HG02981 (cell line): ENCODE data around the gene TMEM234.
A peak's percentile ranks its signal among the peaks of the same experiment; 100 is the strongest.
"Not testable (repeated sequence)": the region's sequence is repeated elsewhere in the genome, so short reads cannot be mapped to it uniquely, and the experiment has no call there.

ENCODE experiments used
- ATAC-seq: cut with Tn5 transposase; IDR thresholded peaks from one replicate; pipeline ENCODE4 v1.9.1; 2021; ENCODE audit warnings: mild to moderate bottlenecking, moderate library complexity; ENCODE audit not compliant: unreplicated experiment

The TMEM234 gene

GRCh38 chr1:32221980-32222755, at the start of gene TMEM234, which contains the start of gene EIF3I:
TSS of gene TMEM234 (minus strand) at chr1:32222353. CDS start at chr1:32222322, 31 bp downstream.
TSS of gene EIF3I (plus strand) at chr1:32222407. CDS start at chr1:32222442, 35 bp downstream.
- ATAC-seq = peak; percentile 84

- no peak for ATAC-seq
Observed at GRCh38 chr1:32269744-32270143, 47.6 kb upstream of the TMEM234 start.

- no peak for ATAC-seq
Observed at GRCh38 chr1:32266921-32267591, 44.9 kb upstream of the TMEM234 start.

GRCh38 chr1:32265846-32266245, 43.7 kb upstream of the TMEM234 start:
- ATAC-seq = no peak

- ATAC-seq = no peak
Observed at GRCh38 chr1:32263744-32264143, 41.6 kb upstream of the TMEM234 start.

GRCh38 chr1:32263236-32263593, 41.1 kb upstream of the TMEM234 start:
- not testable (repeated sequence) for ATAC-seq

GRCh38 chr1:32257227-32257508, 35.0 kb upstream of the TMEM234 start:
- ATAC-seq = no peak

GRCh38 chr1:32256473-32257226, 34.5 kb upstream of the TMEM234 start:
- ATAC-seq = no peak

GRCh38 chr1:32255072-32256071, 33.2 kb upstream of the TMEM234 start:
- ATAC-seq = no peak

- ATAC-seq = no peak
Observed at GRCh38 chr1:32250893-32251716, 29.0 kb upstream of the TMEM234 start, which contains the start of gene LCK. TSS of gene LCK (plus strand) at chr1:32251265. CDS start at chr1:32274330, 23,065 bp downstream.

- peak; percentile 49 for ATAC-seq
Observed at GRCh38 chr1:32249831-32250525, 27.8 kb upstream of the TMEM234 start.

- peak; percentile 39 for ATAC-seq
Observed at GRCh38 chr1:32247983-32248889, 26.1 kb upstream of the TMEM234 start.

- no peak for ATAC-seq
Observed at GRCh38 chr1:32247452-32247851, 25.3 kb upstream of the TMEM234 start.

GRCh38 chr1:32246888-32247273, 24.7 kb upstream of the TMEM234 start, which contains the start of gene FAM167B:
TSS of gene FAM167B (plus strand) at chr1:32247222. CDS start at chr1:32247422, 200 bp downstream.
- no peak for ATAC-seq

GRCh38 chr1:32242341-32242851, 20.2 kb upstream of the TMEM234 start:
- ATAC-seq = no peak

GRCh38 chr1:32241001-32241763, 19.0 kb upstream of the TMEM234 start:
- peak; percentile 49 for ATAC-seq
